HG03064 (cell line): Measurements from ENCODE around the gene CDYL2.

Experiments used
- ATAC-seq: cut with Tn5 transposase; IDR thresholded peaks from one replicate; pipeline ENCODE4 v1.9.1; 2021; ENCODE audit warnings: low read depth; ENCODE audit not compliant: unreplicated experiment

Gene CDYL2

GRCh38 chr16:80570106-80570478 is 234.3 kb downstream of the CDYL2 start:
- ATAC-seq: no peak

GRCh38 chr16:80569440-80570105 is 234.8 kb downstream of the CDYL2 start:
- no peak for ATAC-seq

- ATAC-seq: no peak
Measured at GRCh38 chr16:80564394-80564793, 240.0 kb downstream of the CDYL2 start.

GRCh38 chr16:80563066-80563465 is 241.3 kb downstream of the CDYL2 start:
- ATAC-seq: no peak

- no peak for ATAC-seq
Measured at GRCh38 chr16:80559369-80559768, 245.0 kb downstream of the CDYL2 start.

- no peak for ATAC-seq
Measured at GRCh38 chr16:80557037-80557436, 247.4 kb downstream of the CDYL2 start.

GRCh38 chr16:80556481-80556880 is 247.9 kb downstream of the CDYL2 start:
- ATAC-seq: no peak

- ATAC-seq: no peak
Measured at GRCh38 chr16:80554033-80554432, 250.4 kb downstream of the CDYL2 start.

- ATAC-seq: no peak
Measured at GRCh38 chr16:80552277-80552676, 252.1 kb downstream of the CDYL2 start.
